PC-3 (cell line): ENCODE data around the gene MEX3A. TPM values are rescaled to one million over a fixed set of nuclear protein-coding genes. Genes with fewer than 3 reads are reported as not detected.

Experiments used
- ATAC-seq: fragments of 200-7000 bp; cut with Tn5 transposase; 2 replicates; pipeline ENCODE4 v1.9.1; 2020; ENCODE audit warnings: mild to moderate bottlenecking, moderate library complexity
- BruUV-seq: library from RNA; stranded (reverse); fragments of 400-500 nt; replicated peaks from 2 replicates; lab custom pipeline; 2021; lab: Mats Ljungman, UMichigan
- CTCF ChIA-PET: fragments of 300-600 bp; sonication (Branson Sonifier 250); formaldehyde crosslinking; loops from one replicate; lab custom pipeline; 2022; ENCODE audit warnings: antibody characterized with exemption; lab: Charles Lee
- POLR2A ChIA-PET: fragments of 300-600 bp; sonication (Branson Sonifier 250); formaldehyde crosslinking; loops from one replicate; lab custom pipeline; 2022; ENCODE audit warnings: antibody characterized with exemption; ENCODE audit not compliant: unreplicated experiment; lab: Charles Lee
- DNase-seq: peaks from one replicate; pipeline ENCODE4 v3.0.0-alpha.2; 2015
- H2AFZ ChIP-seq: fragments of 300-600 bp; sonication (generic); 2 replicates; pipeline ENCODE4 v1.6.0; 2016; ENCODE audit warnings: antibody characterized with exemption, low read length
- H3F3A ChIP-seq: fragments of 300-600 bp; sonication (generic); one replicate; pipeline ENCODE4 v1.6.0; 2017; ENCODE audit warnings: antibody characterized with exemption, low read length, control low read depth, mild to moderate bottlenecking; ENCODE audit not compliant: unreplicated experiment
- H3K27ac ChIP-seq: fragments of 300-600 bp; sonication (generic); 2 replicates; pipeline ENCODE4 v1.5.1; 2016; ENCODE audit warnings: mild to moderate bottlenecking, low read length
- H3K27me3 ChIP-seq: fragments of 300-600 bp; sonication (generic); 2 replicates; pipeline ENCODE4 v1.6.1; 2016; ENCODE audit warnings: low read length, mixed read lengths
- H3K36me3 ChIP-seq: fragments of 300-600 bp; sonication (generic); 2 replicates; pipeline ENCODE4 v1.6.1; 2016; ENCODE audit warnings: low read depth, mixed run types, low read length, mixed read lengths
- H3K4me1 ChIP-seq: fragments of 300-600 bp; sonication (generic); 2 replicates; pipeline ENCODE4 v1.5.1; 2016; ENCODE audit warnings: low read length; ENCODE audit not compliant: insufficient read depth
- H3K4me2 ChIP-seq: fragments of 300-600 bp; sonication (generic); 2 replicates; pipeline ENCODE4 v1.6.0; 2016; ENCODE audit warnings: low read length
- H3K4me3 ChIP-seq: fragments of 300-600 bp; sonication (generic); 2 replicates; pipeline ENCODE4 v1.5.1; 2016; ENCODE audit warnings: mild to moderate bottlenecking, low read length, mixed read lengths
- H3K79me2 ChIP-seq: fragments of 300-600 bp; sonication (generic); 2 replicates; pipeline ENCODE4 v1.6.1; 2017; ENCODE audit warnings: low read length, mixed read lengths
- H3K9ac ChIP-seq: fragments of 300-600 bp; sonication (generic); 2 replicates; pipeline ENCODE4 v1.6.0; 2016; ENCODE audit warnings: mild to moderate bottlenecking, low read length
- H3K9me2 ChIP-seq: fragments of 300-600 bp; sonication (generic); replicated peaks from 2 replicates; pipeline ENCODE4 v1.6.1; 2016; ENCODE audit warnings: mixed run types, low read length, mixed read lengths
- H3K9me3 ChIP-seq: fragments of 300-600 bp; sonication (generic); 2 replicates; pipeline ENCODE4 v1.6.1; 2016; ENCODE audit warnings: low read length, mixed read lengths
- H4K20me1 ChIP-seq: fragments of 300-600 bp; sonication (generic); 2 replicates; pipeline ENCODE4 v1.6.1; 2016; ENCODE audit warnings: low read length, mixed read lengths
- EZH2 ChIP-seq: fragments of 300-600 bp; sonication (generic); IDR thresholded peaks from one replicate; pipeline ENCODE4 v1.6.1; 2017; ENCODE audit warnings: antibody characterized with exemption, mild to moderate bottlenecking, low read length; ENCODE audit not compliant: unreplicated experiment
- EZH2phosphoT487 ChIP-seq: fragments of 300-600 bp; sonication (generic); IDR thresholded peaks from 2 replicates; pipeline ENCODE4 v1.6.1; 2018; ENCODE audit warnings: mild to moderate bottlenecking, antibody characterized with exemption, low read length, borderline replicate concordance
- intact Hi-C: fragments of 100-400 bp; cut with micrococcal nuclease; formaldehyde crosslinking; loops from 2 replicates; pipeline ENCODE4 v1.9.0; 2023
- total RNA-seq: library from RNA; depleted of rRNA; stranded (reverse); fragments of >200 nt; gene quantifications from 2 replicates; pipeline ENCODE4 v1.2.3, GENCODE V29; 2014
- TF ChIP-seq, protein P1 (sequence below): fragments of 300-600 bp; sonication (generic); conservative IDR thresholded peaks from 2 replicates; pipeline ENCODE4 v1.5.1; 2017; ENCODE audit warnings: antibody characterized with exemption, low read depth, mild to moderate bottlenecking, low read length

MEX3A gene
- total RNA-seq, 1 experiment from 2014 or later: 12.9 TPM

DNA sequence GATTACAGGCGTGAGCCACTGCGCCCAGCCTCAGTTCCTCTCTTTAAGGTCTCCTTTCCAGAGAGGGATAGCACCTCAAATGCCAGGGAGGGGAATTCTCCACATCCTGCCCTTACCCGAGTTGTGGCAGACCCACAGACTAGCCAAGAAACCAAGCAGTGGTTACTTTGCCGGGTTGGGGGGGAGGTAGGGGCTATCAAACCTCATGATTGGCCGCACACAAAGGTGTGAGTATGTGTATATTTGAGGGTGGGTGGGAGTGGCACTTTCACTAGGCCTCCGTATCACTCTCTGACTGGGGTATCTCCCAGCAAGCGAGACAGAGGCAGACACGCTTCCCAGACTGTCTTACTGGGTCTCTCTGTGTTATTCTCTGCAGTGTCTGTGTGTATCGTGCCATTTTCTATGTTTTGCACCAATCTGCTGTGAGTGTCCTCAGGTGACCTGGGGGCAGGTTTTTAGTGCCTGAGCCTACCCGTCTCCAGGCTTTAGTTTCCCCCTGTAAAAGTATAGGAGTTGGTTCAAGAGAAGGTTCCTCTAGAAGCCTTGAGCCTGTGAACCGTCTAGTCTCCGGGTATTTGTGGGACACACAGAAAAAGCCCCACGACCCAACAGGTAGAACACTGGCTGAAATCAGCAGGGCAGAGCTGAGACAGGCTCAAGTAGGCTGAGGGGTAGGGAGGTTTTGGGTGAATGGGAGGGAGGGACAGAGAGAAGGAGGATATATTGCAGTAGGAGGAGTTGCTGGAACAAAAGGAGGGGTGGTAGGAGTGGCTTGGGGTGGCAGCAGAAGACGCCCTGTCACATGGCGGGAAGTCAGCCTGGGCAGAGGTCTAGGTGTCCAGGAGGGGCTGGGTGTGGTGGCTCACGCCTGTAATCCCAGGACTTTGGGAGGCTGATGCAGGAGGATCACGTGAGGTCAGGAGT is 42.6 kb upstream of the MEX3A start:
- DNase-seq (peak; percentile 50), ATAC-seq (no peak)
- H3K79me2 ChIP-seq: peaks cover 93% of the 10 kb centered on the region
- H3K4me1 ChIP-seq: peaks cover 96% of the 10 kb centered on the region
- H3K36me3 ChIP-seq: peaks cover 35% of the 10 kb centered on the region
- no peaks in the 10 kb centered on the region for H3K27me3 ChIP-seq
- H2AFZ ChIP-seq: no peak overlapping the region
- peaks cover 20% of the 10 kb centered on the region for H3F3A ChIP-seq
- H3K4me2 ChIP-seq: peak overlapping the region; percentile 37
- TF ChIP-seq, protein P1, sequence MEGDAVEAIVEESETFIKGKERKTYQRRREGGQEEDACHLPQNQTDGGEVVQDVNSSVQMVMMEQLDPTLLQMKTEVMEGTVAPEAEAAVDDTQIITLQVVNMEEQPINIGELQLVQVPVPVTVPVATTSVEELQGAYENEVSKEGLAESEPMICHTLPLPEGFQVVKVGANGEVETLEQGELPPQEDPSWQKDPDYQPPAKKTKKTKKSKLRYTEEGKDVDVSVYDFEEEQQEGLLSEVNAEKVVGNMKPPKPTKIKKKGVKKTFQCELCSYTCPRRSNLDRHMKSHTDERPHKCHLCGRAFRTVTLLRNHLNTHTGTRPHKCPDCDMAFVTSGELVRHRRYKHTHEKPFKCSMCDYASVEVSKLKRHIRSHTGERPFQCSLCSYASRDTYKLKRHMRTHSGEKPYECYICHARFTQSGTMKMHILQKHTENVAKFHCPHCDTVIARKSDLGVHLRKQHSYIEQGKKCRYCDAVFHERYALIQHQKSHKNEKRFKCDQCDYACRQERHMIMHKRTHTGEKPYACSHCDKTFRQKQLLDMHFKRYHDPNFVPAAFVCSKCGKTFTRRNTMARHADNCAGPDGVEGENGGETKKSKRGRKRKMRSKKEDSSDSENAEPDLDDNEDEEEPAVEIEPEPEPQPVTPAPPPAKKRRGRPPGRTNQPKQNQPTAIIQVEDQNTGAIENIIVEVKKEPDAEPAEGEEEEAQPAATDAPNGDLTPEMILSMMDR: no peak
- no peak for TF ChIP-seq EZH2phosphoT487
- TF ChIP-seq EZH2: no peak
- no peaks in the 10 kb centered on the region for H3K9me2 ChIP-seq
- peak overlapping the region; percentile 93 for H3K9ac ChIP-seq
- TSS peak; percentile 42 for BruUV-seq
- no peaks in the 10 kb centered on the region for H3K9me3 ChIP-seq
- intact Hi-C loops: loop anchor here (5.0 kb wide), 1 partner anchor 148 kb away; the partner anchor contains the start of gene ARHGEF2
- CTCF ChIA-PET: interaction anchor here (0.5 to 1.5 kb wide), 2 partner anchors 29 to 100 kb away, joined by 6 to 9 read pairs; no protein-coding TSS in a partner anchor
- H3K4me3 ChIP-seq: no peak overlapping the region
- H4K20me1 ChIP-seq: peaks cover 43% of the 10 kb centered on the region
- POLR2A ChIA-PET: no interaction called here
- H3K27ac ChIP-seq: peak overlapping the region; percentile 98

DNA sequence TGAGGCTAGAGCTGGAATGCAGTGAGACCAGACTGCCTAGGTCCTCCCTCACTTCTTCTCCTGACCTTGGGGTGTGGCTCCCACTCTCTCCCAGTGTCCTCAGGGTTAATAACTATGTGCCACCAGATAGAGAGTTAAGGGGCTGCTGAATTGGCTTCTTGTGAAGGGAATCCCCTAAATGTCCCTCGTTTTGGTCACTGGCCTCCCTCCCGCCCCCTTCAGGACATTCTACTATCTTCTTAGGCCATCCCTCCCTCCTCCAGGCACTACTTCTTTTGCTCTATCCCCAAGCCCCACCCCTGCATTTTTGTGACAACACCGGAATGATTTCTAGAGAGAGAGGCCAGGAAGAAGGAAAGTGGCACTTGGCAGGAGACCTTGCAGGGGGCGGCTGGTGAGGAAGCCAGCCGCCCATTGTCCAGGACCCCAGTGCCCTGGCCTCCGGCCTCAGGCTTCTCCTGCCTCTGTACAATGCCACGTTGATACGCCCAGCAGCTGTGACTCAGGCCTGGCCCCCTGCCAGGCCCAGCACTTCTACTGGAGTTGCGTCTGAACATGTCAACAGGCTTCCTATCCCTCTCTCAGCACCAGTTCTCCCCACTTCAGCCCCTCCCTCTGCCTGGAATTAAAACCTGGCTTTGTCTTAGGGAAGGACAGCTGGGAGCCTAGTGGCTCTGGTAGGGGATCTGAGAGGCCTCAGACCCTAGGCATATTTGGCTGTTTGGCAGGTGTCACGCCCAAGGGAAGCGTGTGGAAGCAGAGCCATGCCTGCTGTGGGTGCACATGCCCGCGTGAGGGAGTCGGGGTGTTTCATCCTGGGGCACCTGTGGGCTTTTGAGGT is 41.3 kb upstream of the MEX3A start:
- Histone ChIP-seq H3K9me3 (no peaks in the 10 kb centered on the region), H2AFZ (no peak overlapping the region), H3K4me3 (peak overlapping the region; percentile 54), H3K27me3 (no peaks in the 10 kb centered on the region), H3K9me2 (no peaks in the 10 kb centered on the region), H3K27ac (peak overlapping the region; percentile 98), H3K36me3 (peaks cover 34% of the 10 kb centered on the region), H3K4me2 (peak overlapping the region; percentile 93), H3K9ac (peak overlapping the region; percentile 93), H4K20me1 (peaks cover 54% of the 10 kb centered on the region), H3K4me1 (peaks cover 92% of the 10 kb centered on the region), H3F3A (peaks cover 17% of the 10 kb centered on the region), H3K79me2 (peaks cover 93% of the 10 kb centered on the region)
- CTCF ChIA-PET: interaction anchor here (0.5 to 2.5 kb wide), 5 partner anchors 9 to 102 kb away, joined by 3 to 7 read pairs (median 3); partner anchors contain the start of gene LMNA
- BruUV-seq: no TSS peak
- intact Hi-C loops: loop anchor here (1.0 to 5.0 kb wide), 2 partner anchors 9 to 146 kb away; partner anchors contain the start of genes ARHGEF2 and LMNA
- no peak for TF ChIP-seq EZH2
- TF ChIP-seq, protein P1: peak; percentile 61
- POLR2A ChIA-PET: interaction anchor here (0.6 to 1.8 kb wide), 3 partner anchors 10 to 165 kb away, joined by 3 to 7 read pairs (median 4); no protein-coding TSS in a partner anchor
- DNase-seq (peak; percentile 99), ATAC-seq (peak; percentile 33)
